Stimulated activated CD4-positive, alpha-beta T cell treated with anti-CD3 and anti-CD28 coated beads, Interleukin-1b, Interleukin-23, amount 100 ng/mL, for 1 hour (primary cell): ENCODE results near the gene TPR.

ENCODE experiments used
- DNase-seq, 2 donors: peaks; one replicate each; pipeline ENCODE4 v3.0.0-alpha.2; 2020; ENCODE audit warnings: low read depth in 2 of 2

Gene TPR

GRCh38 chr1:186289943-186290545, 85.0 kb downstream of the TPR start:
- no peak for DNase-seq

- DNase-seq = no peak
Measured at GRCh38 chr1:186286615-186287315, 88.3 kb downstream of the TPR start.

- DNase-seq = no peak
Measured at GRCh38 chr1:186283374-186283773, 91.7 kb downstream of the TPR start.

GRCh38 chr1:186282466-186282865, 92.6 kb downstream of the TPR start:
- no peak for DNase-seq

GRCh38 chr1:186275822-186276221, 99.2 kb downstream of the TPR start:
- no peak for DNase-seq

- no peak for DNase-seq
Measured at GRCh38 chr1:186272486-186272885, 102.6 kb downstream of the TPR start.

- DNase-seq = no peak
Measured at GRCh38 chr1:186271032-186271431, 104.0 kb downstream of the TPR start.
